Glutamatergic neuron (in vitro differentiated cells): ENCODE data around the gene DOCK2. TPM values are rescaled to one million over a fixed set of nuclear protein-coding genes. Genes with fewer than 3 reads are reported as not detected.
A peak's percentile ranks its signal among the peaks of the same experiment; 100 is the strongest.

Source experiments
- DNase-seq: peaks from one replicate; pipeline ENCODE4 v3.0.0; 2022
- H3K27ac Mint-ChIP-seq: one replicate; pipeline ENCODE4 v1.8.0; 2020; ENCODE audit warnings: mild to moderate bottlenecking, mixed read lengths, inconsistent platforms; ENCODE audit not compliant: unreplicated experiment
- H3K27me3 Mint-ChIP-seq: one replicate; pipeline ENCODE4 v1.8.0; 2020; ENCODE audit warnings: mild to moderate bottlenecking, moderate library complexity, mixed read lengths, inconsistent platforms; ENCODE audit not compliant: unreplicated experiment
- H3K36me3 Mint-ChIP-seq: one replicate; pipeline ENCODE4 v1.8.0; 2020; ENCODE audit warnings: mild to moderate bottlenecking, mixed read lengths, inconsistent platforms; ENCODE audit not compliant: unreplicated experiment
- H3K4me1 Mint-ChIP-seq: one replicate; pipeline ENCODE4 v1.8.0; 2020; ENCODE audit warnings: mild to moderate bottlenecking, low read depth, mixed read lengths, inconsistent platforms; ENCODE audit not compliant: unreplicated experiment
- H3K4me3 Mint-ChIP-seq: one replicate; pipeline ENCODE4 v1.8.0; 2020; ENCODE audit warnings: mild to moderate bottlenecking, mixed read lengths, inconsistent platforms; ENCODE audit not compliant: unreplicated experiment
- H3K9me3 Mint-ChIP-seq: one replicate; pipeline ENCODE4 v1.8.0; 2020; ENCODE audit warnings: mild to moderate bottlenecking, moderate library complexity, mixed read lengths, inconsistent platforms; ENCODE audit not compliant: unreplicated experiment
- total RNA-seq: library from RNA; stranded (reverse); fragmentation: NEBNext Ultra II Directional; extraction: Animal tissue kit (Norgen Biotek cat#: 25700); gene quantifications from one replicate; pipeline ENCODE4 v1.2.1, GENCODE V29; 2021; ENCODE audit not compliant: unreplicated experiment
- TF ChIP-seq, protein P1 (sequence below): fragments of 200-600 bp; sonication (generic); IDR thresholded peaks from one replicate; pipeline ENCODE4 v1.5.0; 2021; ENCODE audit not compliant: partially characterized antibody, unreplicated experiment

Gene DOCK2
- total RNA-seq, 1 donor from 2014 or later: 0.66 TPM

DNA sequence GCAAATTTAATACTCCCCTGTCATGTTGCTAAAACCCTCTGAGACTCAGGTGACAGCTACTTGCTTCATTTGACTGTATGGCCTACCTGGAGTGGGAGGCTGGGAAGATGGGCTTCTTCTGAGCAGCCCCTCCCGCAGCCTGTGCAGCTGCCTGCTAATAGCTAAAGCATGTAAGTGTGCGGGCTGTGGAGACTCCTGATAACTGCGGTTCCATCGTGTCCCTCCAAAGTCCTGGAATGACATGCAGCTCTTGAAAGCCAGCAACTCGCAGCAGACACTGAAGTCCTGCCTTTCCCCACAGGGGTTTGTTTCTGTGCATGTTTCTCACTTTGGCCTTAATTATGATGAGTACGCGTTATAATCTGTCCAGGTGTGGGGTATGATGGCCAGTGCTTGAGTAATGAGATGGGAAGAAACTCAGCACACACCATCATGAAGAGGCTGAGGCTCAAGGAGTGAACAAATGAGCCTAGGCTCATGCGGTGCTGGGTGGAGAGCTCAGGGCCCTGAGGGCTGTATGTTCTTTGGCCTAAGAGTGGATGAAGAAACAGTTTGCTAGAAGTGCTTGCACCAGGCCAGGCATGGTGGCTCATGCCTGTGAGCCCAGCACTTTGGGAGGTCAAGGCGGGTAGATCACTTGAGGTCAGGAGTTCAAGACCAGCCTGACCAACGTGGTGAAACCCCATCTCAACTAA lies 119.1 kb downstream of the DOCK2 start:
- no peak overlapping the region for H3K27ac Mint-ChIP-seq
- H3K4me1 Mint-ChIP-seq: peaks cover 5% of the 10 kb centered on the region
- H3K9me3 Mint-ChIP-seq: no peaks in the 10 kb centered on the region
- DNase-seq: no peak
- H3K4me3 Mint-ChIP-seq: no peak overlapping the region
- no peaks in the 10 kb centered on the region for H3K27me3 Mint-ChIP-seq
- no peaks in the 10 kb centered on the region for H3K36me3 Mint-ChIP-seq
- TF ChIP-seq, protein P1, sequence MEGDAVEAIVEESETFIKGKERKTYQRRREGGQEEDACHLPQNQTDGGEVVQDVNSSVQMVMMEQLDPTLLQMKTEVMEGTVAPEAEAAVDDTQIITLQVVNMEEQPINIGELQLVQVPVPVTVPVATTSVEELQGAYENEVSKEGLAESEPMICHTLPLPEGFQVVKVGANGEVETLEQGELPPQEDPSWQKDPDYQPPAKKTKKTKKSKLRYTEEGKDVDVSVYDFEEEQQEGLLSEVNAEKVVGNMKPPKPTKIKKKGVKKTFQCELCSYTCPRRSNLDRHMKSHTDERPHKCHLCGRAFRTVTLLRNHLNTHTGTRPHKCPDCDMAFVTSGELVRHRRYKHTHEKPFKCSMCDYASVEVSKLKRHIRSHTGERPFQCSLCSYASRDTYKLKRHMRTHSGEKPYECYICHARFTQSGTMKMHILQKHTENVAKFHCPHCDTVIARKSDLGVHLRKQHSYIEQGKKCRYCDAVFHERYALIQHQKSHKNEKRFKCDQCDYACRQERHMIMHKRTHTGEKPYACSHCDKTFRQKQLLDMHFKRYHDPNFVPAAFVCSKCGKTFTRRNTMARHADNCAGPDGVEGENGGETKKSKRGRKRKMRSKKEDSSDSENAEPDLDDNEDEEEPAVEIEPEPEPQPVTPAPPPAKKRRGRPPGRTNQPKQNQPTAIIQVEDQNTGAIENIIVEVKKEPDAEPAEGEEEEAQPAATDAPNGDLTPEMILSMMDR: no peak

GRCh38 chr5:169757016-169757415 lies 119.9 kb downstream of the DOCK2 start:
- H3K36me3 Mint-ChIP-seq: no peaks in the 10 kb centered on the region
- no peak for DNase-seq
- H3K4me3 Mint-ChIP-seq: no peak overlapping the region
- H3K27me3 Mint-ChIP-seq: no peaks in the 10 kb centered on the region
- peaks cover 5% of the 10 kb centered on the region for H3K4me1 Mint-ChIP-seq
- H3K9me3 Mint-ChIP-seq: no peaks in the 10 kb centered on the region
- H3K27ac Mint-ChIP-seq: no peak overlapping the region
- TF ChIP-seq, protein P1: no peak

DNA sequence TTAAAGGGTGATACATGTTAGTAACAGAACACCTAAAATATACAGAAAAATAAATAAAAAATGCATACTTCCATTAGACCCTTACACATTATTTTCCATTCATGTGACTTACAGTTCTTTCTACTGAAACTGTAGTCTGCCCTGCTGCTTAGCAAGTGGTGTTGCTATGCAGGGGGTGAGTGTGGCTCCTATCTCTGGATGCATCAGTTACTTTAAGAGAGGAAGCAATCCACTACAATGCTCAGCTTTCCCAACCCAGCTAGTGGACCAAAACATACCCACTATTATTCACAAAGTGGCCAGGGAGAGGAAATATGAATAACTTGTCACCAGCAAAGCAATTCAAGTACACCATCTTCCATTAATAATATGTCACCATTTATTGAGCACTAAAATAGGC lies 121.8 kb downstream of the DOCK2 start:
- TF ChIP-seq, protein P1: no peak
- Mint-ChIP-seq H3K9me3 (peaks cover 6% of the 10 kb centered on the region), H3K4me3 (no peak overlapping the region), H3K4me1 (peaks cover 18% of the 10 kb centered on the region), H3K27me3 (peaks cover 2% of the 10 kb centered on the region), H3K27ac (no peak overlapping the region), H3K36me3 (no peaks in the 10 kb centered on the region)
- DNase-seq: no peak

GRCh38 chr5:169760229-169760628 lies 123.2 kb downstream of the DOCK2 start:
- H3K27ac Mint-ChIP-seq: no peak overlapping the region
- H3K4me1 Mint-ChIP-seq: peaks cover 30% of the 10 kb centered on the region
- DNase-seq: no peak
- TF ChIP-seq, protein P1: no peak
- H3K36me3 Mint-ChIP-seq: no peaks in the 10 kb centered on the region
- peaks cover 9% of the 10 kb centered on the region for H3K9me3 Mint-ChIP-seq
- peaks cover 3% of the 10 kb centered on the region for H3K27me3 Mint-ChIP-seq
- H3K4me3 Mint-ChIP-seq: no peak overlapping the region

DNA sequence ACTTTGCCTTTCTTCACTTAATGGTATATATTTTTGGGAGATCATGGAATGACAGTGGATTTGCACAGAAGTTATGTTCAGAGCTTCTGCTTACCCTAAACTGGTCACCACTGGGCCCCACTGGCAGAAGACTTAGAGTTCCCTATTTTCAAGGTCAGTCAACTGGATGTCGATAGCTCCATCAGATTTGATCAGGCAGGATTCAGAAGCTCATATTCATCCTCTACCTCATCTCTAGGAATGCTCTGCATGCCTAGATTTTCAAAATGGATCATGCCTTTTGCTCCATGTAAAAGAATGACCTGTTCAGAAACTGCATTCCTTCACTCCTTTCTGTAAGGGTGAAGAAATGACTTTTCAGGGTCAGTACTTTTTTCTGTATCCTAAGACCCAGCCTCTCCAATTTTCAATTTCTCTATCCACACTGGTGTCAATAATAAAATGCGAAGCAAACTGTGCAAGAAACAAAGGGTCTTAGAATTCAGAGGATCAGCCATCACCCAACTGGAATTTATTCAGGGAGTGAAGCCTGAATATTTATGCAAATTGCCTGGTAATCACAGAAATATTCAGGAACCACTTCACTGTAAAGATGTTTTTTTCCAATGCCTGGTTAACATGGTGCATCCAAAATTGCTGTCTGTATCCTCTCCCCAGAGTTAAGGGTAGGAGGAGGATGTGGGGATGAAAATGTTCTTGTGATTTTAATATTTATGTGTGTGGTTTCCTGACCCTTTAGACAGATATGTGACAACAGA lies 125.4 kb downstream of the DOCK2 start:
- Mint-ChIP-seq H3K4me3 (no peak overlapping the region), H3K9me3 (peaks cover 9% of the 10 kb centered on the region), H3K4me1 (peaks cover 33% of the 10 kb centered on the region), H3K27me3 (peaks cover 3% of the 10 kb centered on the region), H3K27ac (peak overlapping the region; percentile 41), H3K36me3 (no peaks in the 10 kb centered on the region)
- DNase-seq: no peak
- TF ChIP-seq, protein P1: no peak
